ENCODE results near the gene COMMD7.

GRCh38 chr20:32709632-32710121 lies 33.6 kb downstream of the COMMD7 start:
- TF ChIP-seq, protein P1, sequence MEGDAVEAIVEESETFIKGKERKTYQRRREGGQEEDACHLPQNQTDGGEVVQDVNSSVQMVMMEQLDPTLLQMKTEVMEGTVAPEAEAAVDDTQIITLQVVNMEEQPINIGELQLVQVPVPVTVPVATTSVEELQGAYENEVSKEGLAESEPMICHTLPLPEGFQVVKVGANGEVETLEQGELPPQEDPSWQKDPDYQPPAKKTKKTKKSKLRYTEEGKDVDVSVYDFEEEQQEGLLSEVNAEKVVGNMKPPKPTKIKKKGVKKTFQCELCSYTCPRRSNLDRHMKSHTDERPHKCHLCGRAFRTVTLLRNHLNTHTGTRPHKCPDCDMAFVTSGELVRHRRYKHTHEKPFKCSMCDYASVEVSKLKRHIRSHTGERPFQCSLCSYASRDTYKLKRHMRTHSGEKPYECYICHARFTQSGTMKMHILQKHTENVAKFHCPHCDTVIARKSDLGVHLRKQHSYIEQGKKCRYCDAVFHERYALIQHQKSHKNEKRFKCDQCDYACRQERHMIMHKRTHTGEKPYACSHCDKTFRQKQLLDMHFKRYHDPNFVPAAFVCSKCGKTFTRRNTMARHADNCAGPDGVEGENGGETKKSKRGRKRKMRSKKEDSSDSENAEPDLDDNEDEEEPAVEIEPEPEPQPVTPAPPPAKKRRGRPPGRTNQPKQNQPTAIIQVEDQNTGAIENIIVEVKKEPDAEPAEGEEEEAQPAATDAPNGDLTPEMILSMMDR (IDR thresholded peaks at IDR 0.05; ENCODE audit: poor library complexity): no peak
- no peak for TF ChIP-seq EZH2 (IDR thresholded peaks at IDR 0.05; ENCODE audit: borderline replicate concordance)

All from hepatocyte (in vitro differentiated cells).